ENCODE measurements around the gene DYSF. TPM values are rescaled to one million over a fixed set of nuclear protein-coding genes. Genes with fewer than 3 reads are reported as not detected.

Gene DYSF
- polyA plus RNA-seq, 1 donor from 2014 or later = 0.04 TPM

DNA sequence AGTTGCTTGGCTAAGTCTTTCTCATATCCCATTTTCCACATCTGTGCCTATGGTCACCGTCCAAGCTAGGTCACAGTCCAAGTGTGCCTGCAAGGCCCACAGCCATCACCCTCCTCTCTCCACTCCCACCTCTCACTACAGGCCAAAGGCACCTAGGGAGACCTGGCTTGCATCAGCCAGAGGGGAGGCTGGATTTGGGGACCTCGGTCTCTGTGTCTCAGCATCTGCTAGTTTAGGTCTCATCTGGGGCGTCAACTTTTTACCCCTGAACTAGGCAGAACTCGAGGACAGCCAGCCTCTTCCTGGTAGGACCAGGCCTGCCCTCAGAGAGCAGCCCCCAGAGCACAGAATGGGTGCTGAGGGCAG is 217.1 kb downstream of the DYSF start:
- no peaks in the 10 kb centered on the region for H3K9me2 ChIP-seq (ENCODE audit: insufficient read depth, low read length)
- no peaks in the 10 kb centered on the region for H3F3A ChIP-seq (ENCODE audit: insufficient read depth, low read length, poor library complexity, severe bottlenecking)
- TF ChIP-seq, protein P1, sequence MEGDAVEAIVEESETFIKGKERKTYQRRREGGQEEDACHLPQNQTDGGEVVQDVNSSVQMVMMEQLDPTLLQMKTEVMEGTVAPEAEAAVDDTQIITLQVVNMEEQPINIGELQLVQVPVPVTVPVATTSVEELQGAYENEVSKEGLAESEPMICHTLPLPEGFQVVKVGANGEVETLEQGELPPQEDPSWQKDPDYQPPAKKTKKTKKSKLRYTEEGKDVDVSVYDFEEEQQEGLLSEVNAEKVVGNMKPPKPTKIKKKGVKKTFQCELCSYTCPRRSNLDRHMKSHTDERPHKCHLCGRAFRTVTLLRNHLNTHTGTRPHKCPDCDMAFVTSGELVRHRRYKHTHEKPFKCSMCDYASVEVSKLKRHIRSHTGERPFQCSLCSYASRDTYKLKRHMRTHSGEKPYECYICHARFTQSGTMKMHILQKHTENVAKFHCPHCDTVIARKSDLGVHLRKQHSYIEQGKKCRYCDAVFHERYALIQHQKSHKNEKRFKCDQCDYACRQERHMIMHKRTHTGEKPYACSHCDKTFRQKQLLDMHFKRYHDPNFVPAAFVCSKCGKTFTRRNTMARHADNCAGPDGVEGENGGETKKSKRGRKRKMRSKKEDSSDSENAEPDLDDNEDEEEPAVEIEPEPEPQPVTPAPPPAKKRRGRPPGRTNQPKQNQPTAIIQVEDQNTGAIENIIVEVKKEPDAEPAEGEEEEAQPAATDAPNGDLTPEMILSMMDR (IDR thresholded peaks at IDR 0.05; ENCODE audit: poor library complexity, severe bottlenecking) = no peak
- TF ChIP-seq EZH2 (IDR thresholded peaks at IDR 0.05; ENCODE audit: borderline replicate concordance, insufficient read depth, low read length, poor library complexity, severe bottlenecking) (no peak), MXI1 (conservative IDR thresholded peaks at IDR 0.05; ENCODE audit: poor library complexity, severe bottlenecking) (no peak)
- H3K4me3 ChIP-seq (ENCODE audit: low read length) = no peak overlapping the region
- no peak overlapping the region for H3K9ac ChIP-seq (ENCODE audit: low read length)
- H3K36me3 ChIP-seq (ENCODE audit: insufficient read depth, low read length) = no peaks in the 10 kb centered on the region
- no peak overlapping the region for H3K4me2 ChIP-seq (ENCODE audit: low read length)
- no peak overlapping the region for H2AFZ ChIP-seq (ENCODE audit: low read depth, low read length)
- H3K9me3 ChIP-seq (ENCODE audit: low read length) = no peaks in the 10 kb centered on the region
- no peaks in the 10 kb centered on the region for H3K27me3 ChIP-seq (ENCODE audit: insufficient read depth, low read depth, low read length)
- no peaks in the 10 kb centered on the region for H3K79me2 ChIP-seq (replicated peaks; ENCODE audit: insufficient read depth, low read length)
- H4K20me1 ChIP-seq (ENCODE audit: insufficient read depth) = no peaks in the 10 kb centered on the region
- no peak overlapping the region for H3K27ac ChIP-seq (ENCODE audit: low read length)

DNA sequence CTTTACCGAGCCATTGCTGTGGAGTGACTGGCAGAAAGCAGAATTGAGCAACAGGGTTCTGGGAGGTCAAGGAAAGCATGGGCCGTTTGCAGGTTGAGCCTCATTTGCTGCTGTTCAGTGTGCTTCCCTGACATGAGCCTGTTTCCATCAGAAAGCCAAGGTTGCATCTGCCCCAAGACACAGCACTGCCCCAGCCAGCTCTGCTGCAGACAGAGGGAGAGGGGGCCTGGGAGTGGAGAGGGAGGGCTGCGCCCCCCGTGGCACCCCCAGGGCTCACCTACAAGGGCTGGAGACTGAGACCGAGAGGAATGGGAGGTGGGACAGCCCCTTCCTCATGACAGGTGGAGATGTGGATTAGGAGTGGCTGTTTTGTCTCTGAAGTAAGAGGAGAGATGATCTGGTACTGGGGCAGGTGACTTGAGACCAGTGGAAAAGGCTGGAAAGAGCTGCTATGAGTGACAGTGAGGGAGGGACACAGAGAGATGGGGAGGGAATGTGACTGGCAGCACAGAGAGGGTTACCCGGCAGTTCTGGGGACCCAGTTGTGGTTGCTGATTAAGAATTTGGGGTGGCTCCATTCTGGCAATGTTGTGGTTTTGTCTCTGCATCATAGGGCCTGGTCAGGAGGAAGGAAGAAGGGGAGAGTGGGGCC is 218.0 kb downstream of the DYSF start:
- H3K9me2 ChIP-seq (ENCODE audit: insufficient read depth, low read length) = no peaks in the 10 kb centered on the region
- H3K27me3 ChIP-seq (ENCODE audit: insufficient read depth, low read depth, low read length) = no peaks in the 10 kb centered on the region
- no peaks in the 10 kb centered on the region for H3K36me3 ChIP-seq (ENCODE audit: insufficient read depth, low read length)
- no peak overlapping the region for H3K27ac ChIP-seq (ENCODE audit: low read length)
- H3K79me2 ChIP-seq (replicated peaks; ENCODE audit: insufficient read depth, low read length) = no peaks in the 10 kb centered on the region
- H3K9ac ChIP-seq (ENCODE audit: low read length) = no peak overlapping the region
- H3F3A ChIP-seq (ENCODE audit: insufficient read depth, low read length, poor library complexity, severe bottlenecking) = no peaks in the 10 kb centered on the region
- no peak overlapping the region for H3K4me3 ChIP-seq (ENCODE audit: low read length)
- no peak overlapping the region for H3K4me2 ChIP-seq (ENCODE audit: low read length)
- TF ChIP-seq MXI1 (conservative IDR thresholded peaks at IDR 0.05; ENCODE audit: poor library complexity, severe bottlenecking) = no peak
- TF ChIP-seq, protein P2, sequence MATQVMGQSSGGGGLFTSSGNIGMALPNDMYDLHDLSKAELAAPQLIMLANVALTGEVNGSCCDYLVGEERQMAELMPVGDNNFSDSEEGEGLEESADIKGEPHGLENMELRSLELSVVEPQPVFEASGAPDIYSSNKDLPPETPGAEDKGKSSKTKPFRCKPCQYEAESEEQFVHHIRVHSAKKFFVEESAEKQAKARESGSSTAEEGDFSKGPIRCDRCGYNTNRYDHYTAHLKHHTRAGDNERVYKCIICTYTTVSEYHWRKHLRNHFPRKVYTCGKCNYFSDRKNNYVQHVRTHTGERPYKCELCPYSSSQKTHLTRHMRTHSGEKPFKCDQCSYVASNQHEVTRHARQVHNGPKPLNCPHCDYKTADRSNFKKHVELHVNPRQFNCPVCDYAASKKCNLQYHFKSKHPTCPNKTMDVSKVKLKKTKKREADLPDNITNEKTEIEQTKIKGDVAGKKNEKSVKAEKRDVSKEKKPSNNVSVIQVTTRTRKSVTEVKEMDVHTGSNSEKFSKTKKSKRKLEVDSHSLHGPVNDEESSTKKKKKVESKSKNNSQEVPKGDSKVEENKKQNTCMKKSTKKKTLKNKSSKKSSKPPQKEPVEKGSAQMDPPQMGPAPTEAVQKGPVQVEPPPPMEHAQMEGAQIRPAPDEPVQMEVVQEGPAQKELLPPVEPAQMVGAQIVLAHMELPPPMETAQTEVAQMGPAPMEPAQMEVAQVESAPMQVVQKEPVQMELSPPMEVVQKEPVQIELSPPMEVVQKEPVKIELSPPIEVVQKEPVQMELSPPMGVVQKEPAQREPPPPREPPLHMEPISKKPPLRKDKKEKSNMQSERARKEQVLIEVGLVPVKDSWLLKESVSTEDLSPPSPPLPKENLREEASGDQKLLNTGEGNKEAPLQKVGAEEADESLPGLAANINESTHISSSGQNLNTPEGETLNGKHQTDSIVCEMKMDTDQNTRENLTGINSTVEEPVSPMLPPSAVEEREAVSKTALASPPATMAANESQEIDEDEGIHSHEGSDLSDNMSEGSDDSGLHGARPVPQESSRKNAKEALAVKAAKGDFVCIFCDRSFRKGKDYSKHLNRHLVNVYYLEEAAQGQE (IDR thresholded peaks at IDR 0.05; ENCODE audit: borderline replicate concordance) = no peak
- no peak for TF ChIP-seq RAD21 (conservative IDR thresholded peaks at IDR 0.05)
- TF ChIP-seq, protein P1 (IDR thresholded peaks at IDR 0.05; ENCODE audit: poor library complexity, severe bottlenecking) = no peak
- TF ChIP-seq POLR2AphosphoS5 (IDR thresholded peaks at IDR 0.05) = no peak
- TF ChIP-seq SMC3 (conservative IDR thresholded peaks at IDR 0.05; ENCODE audit: poor library complexity) = no peak
- no peak for TF ChIP-seq EZH2 (IDR thresholded peaks at IDR 0.05; ENCODE audit: borderline replicate concordance, insufficient read depth, low read length, poor library complexity, severe bottlenecking)
- TF ChIP-seq TAF1 (IDR thresholded peaks at IDR 0.05; ENCODE audit: low read depth) = no peak
- no peaks in the 10 kb centered on the region for H4K20me1 ChIP-seq (ENCODE audit: insufficient read depth)
- H3K9me3 ChIP-seq (ENCODE audit: low read length) = no peaks in the 10 kb centered on the region
- H2AFZ ChIP-seq (ENCODE audit: low read depth, low read length) = no peak overlapping the region

Data from neural cell (in vitro differentiated cells).